Mesendoderm (in vitro differentiated cells): ENCODE results near the gene CARNS1.
"Not testable (repeated sequence)": the region's sequence is repeated elsewhere in the genome, so short reads cannot be mapped to it uniquely, and the experiment has no call there.

Experiments used
- DNase-seq: peaks from one replicate; pipeline ENCODE4 v3.0.0; 2013
- H2AK5ac ChIP-seq: 2 replicates; pipeline ENCODE4 v1.6.1; 2013; ENCODE audit warnings: low read length, inconsistent platforms
- H2BK120ac ChIP-seq: 2 replicates; pipeline ENCODE4 v1.6.1; 2013; ENCODE audit warnings: low read depth, mild to moderate bottlenecking, low read length, moderate library complexity, mixed read lengths
- H2BK15ac ChIP-seq: replicated peaks from 2 replicates; pipeline ENCODE4 v1.6.1; 2013; ENCODE audit warnings: low read depth, mild to moderate bottlenecking, moderate library complexity
- H2BK5ac ChIP-seq: 2 replicates; pipeline ENCODE4 v1.6.1; 2013; ENCODE audit warnings: low read length, inconsistent platforms
- H3K18ac ChIP-seq: 2 replicates; pipeline ENCODE4 v1.6.1; 2013; ENCODE audit warnings: mild to moderate bottlenecking, low read length, mixed read lengths
- H3K23ac ChIP-seq: one replicate; pipeline ENCODE4 v1.6.1; 2013; ENCODE audit warnings: low read length
- H3K27ac ChIP-seq: 2 replicates; pipeline ENCODE4 v1.5.1; 2013; ENCODE audit warnings: low read depth, mild to moderate bottlenecking, inconsistent platforms, low read length, moderate library complexity
- H3K27me3 ChIP-seq: 2 replicates; pipeline ENCODE4 v1.6.1; 2013; ENCODE audit warnings: low read length, control low read depth, mild to moderate bottlenecking, inconsistent platforms; ENCODE audit not compliant: insufficient read depth, poor library complexity
- H3K36me3 ChIP-seq: 2 replicates; pipeline ENCODE4 v1.6.1; 2013; ENCODE audit warnings: low read length, inconsistent platforms; ENCODE audit not compliant: control insufficient read depth, insufficient read depth
- H3K4ac ChIP-seq: one replicate; pipeline ENCODE4 v1.6.1; 2013; ENCODE audit warnings: low read depth, mild to moderate bottlenecking, low read length, moderate library complexity
- H3K4me1 ChIP-seq: 2 replicates; pipeline ENCODE4 v1.6.1; 2013; ENCODE audit warnings: low read depth, low read length, inconsistent platforms; ENCODE audit not compliant: control insufficient read depth
- H3K4me2 ChIP-seq: 2 replicates; pipeline ENCODE4 v1.6.1; 2013; ENCODE audit warnings: low read length
- H3K4me3 ChIP-seq: 2 replicates; pipeline ENCODE4 v1.5.1; 2013; ENCODE audit warnings: mild to moderate bottlenecking, low read length
- H3K56ac ChIP-seq: one replicate; pipeline ENCODE4 v1.6.1; 2013; ENCODE audit warnings: low read length
- H3K79me1 ChIP-seq: 2 replicates; pipeline ENCODE4 v1.6.1; 2013; ENCODE audit warnings: low read length, inconsistent platforms
- H3K79me2 ChIP-seq: 2 replicates; pipeline ENCODE4 v1.6.1; 2013; ENCODE audit warnings: mild to moderate bottlenecking, low read length; ENCODE audit not compliant: control insufficient read depth, insufficient read depth
- H3K9ac ChIP-seq: 2 replicates; pipeline ENCODE4 v1.6.1; 2013; ENCODE audit warnings: low read length, inconsistent platforms
- H4K5ac ChIP-seq: one replicate; pipeline ENCODE4 v1.6.1; 2013; ENCODE audit warnings: low read length
- H4K8ac ChIP-seq: one replicate; pipeline ENCODE4 v1.6.1; 2013; ENCODE audit warnings: low read depth, mild to moderate bottlenecking, control low read depth, low read length, moderate library complexity
- WGBS: extraction: QIAGEN DNeasy Blood & Tissue Kit; methylation state at CpG from one replicate; pipeline ENCODE4 v1.1.7; 2013; ENCODE audit warnings: low lambda C conversion rate, missing lambda C conversion rate; ENCODE audit not compliant: insufficient coverage; ENCODE audit errors: extremely low coverage; 5-methylcytosine and 5-hydroxymethylcytosine counted together

The CARNS1 gene

DNA sequence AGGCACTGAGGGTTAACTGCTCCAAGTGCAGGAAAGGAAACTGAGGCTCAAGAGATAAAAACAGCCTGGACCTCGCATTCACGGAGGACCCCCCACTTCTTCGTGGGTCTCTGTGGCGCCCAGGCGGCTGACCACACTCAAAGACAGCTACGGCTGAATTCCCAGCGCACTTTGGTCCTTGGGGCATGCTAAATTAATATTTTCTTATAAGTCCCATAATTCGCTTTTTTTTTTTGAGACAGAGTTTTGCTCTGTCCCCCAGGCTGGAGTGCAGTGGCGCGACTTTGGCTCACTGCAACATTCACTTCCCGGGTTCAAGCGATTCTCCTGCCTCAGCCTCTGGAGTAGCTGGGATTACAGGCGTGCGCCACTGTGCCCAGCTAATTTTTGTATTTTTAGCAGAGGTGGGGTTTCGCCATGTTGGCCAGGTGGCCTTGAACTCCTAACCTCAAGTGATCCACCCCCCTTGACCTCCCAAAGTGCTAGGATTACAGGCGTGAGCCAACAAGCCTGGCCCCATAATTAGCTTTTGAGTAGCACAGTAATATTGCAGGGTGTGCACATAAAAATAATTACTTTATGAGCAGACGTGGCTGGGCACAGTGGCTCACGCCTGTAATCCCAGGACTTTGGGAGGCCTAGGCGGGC lies 13.2 kb upstream of the CARNS1 start:
- H3K36me3 ChIP-seq, H2BK120ac ChIP-seq, H3K23ac ChIP-seq, H2BK15ac ChIP-seq, H3K4me3 ChIP-seq, H4K8ac ChIP-seq, DNase-seq, H3K4me1 ChIP-seq, H4K5ac ChIP-seq, H3K4ac ChIP-seq, H3K27me3 ChIP-seq, H2AK5ac ChIP-seq: not testable (repeated sequence)
- peak overlapping the region; percentile 71 for H3K9ac ChIP-seq
- no CpG with 5 or more reads among the region's 19 CpGs for WGBS
- peak overlapping the region; percentile 43 for H3K4me2 ChIP-seq
- H3K79me2 ChIP-seq = peaks cover 17% of the 10 kb centered on the region
- H3K56ac ChIP-seq = peak overlapping the region; percentile 93
- H3K18ac ChIP-seq = peak overlapping the region; percentile 65
- H3K27ac ChIP-seq = peak overlapping the region; percentile 56
- peaks cover 14% of the 10 kb centered on the region for H3K79me1 ChIP-seq
- peak overlapping the region; percentile 78 for H2BK5ac ChIP-seq

DNA sequence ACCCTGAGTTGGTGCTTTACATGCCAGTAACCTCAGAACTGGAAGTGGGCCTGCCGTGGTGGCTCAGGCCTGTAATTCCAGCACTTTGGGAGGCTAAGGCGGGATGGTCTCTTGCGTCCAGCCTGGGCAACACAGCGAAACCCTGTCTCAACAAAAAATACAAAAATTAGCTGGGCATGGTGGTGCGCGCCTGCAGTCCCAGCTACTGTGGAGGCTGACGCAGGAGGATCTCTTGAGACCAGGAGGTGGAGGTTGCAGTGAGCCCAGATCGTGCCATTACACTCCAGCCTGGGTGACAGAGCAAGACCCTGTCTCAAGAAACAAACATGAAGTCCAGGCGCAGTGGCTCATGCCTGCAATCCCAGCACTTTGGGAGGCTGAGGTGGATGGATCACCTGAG lies 12.4 kb upstream of the CARNS1 start:
- H2BK5ac ChIP-seq, H2AK5ac ChIP-seq, H4K5ac ChIP-seq, H3K27me3 ChIP-seq, H3K4ac ChIP-seq, H3K9ac ChIP-seq, H2BK15ac ChIP-seq, H3K4me1 ChIP-seq, H3K4me3 ChIP-seq, H3K27ac ChIP-seq, DNase-seq, H3K18ac ChIP-seq, H3K4me2 ChIP-seq, H3K36me3 ChIP-seq, H4K8ac ChIP-seq, H3K23ac ChIP-seq, H2BK120ac ChIP-seq: not testable (repeated sequence)
- Histone ChIP-seq H3K79me2 (peaks cover 17% of the 10 kb centered on the region), H3K79me1 (peaks cover 14% of the 10 kb centered on the region), H3K56ac (peak overlapping the region; percentile 15)
- WGBS = no CpG with 5 or more reads among the region's 9 CpGs

DNA sequence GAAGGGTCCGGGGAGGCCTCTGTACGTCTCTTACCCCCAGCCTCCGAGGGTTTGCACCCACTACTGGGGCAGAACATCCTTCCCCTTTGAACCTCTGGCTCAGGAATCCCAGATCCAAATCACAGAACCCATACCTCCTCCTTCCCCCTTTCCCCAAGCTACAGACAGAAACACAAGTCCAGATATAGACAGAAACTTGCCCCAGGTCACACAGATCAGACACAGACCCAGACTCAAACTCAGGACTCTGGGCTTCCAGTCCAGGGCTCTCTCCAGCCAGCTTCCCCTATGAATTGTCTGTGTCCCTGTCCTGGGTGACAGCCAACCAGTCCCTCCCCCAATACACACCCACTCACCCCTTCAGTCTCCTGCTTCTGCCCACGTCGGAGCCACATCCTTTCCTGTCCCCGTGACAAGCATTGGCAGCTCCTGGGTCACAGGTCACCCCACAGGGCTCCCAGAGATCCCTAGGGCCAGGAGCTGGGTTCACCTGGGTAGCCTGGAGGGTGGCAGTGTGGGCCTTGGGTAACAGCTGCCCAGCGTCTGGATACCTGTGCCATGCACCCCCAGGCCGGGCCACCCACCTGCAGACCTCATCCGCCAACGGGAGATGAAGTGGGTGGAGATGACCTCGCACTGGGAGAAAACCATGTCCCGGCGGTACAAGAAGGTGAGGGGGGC lies 10.8 kb upstream of the CARNS1 start:
- no peak overlapping the region for H4K5ac ChIP-seq
- H3K79me1 ChIP-seq = peaks cover 9% of the 10 kb centered on the region
- H2BK5ac ChIP-seq = no peak overlapping the region
- no peak for DNase-seq
- no peak overlapping the region for H2AK5ac ChIP-seq
- no peaks in the 10 kb centered on the region for H3K36me3 ChIP-seq
- H2BK15ac ChIP-seq = no peak overlapping the region
- no peak overlapping the region for H3K4me3 ChIP-seq
- H4K8ac ChIP-seq = no peak overlapping the region
- H3K18ac ChIP-seq = no peak overlapping the region
- H3K56ac ChIP-seq = no peak overlapping the region
- no peaks in the 10 kb centered on the region for H3K27me3 ChIP-seq
- no peak overlapping the region for H3K4ac ChIP-seq
- no peak overlapping the region for H3K23ac ChIP-seq
- no peak overlapping the region for H2BK120ac ChIP-seq
- WGBS = no CpG with 5 or more reads among the region's 13 CpGs
- peaks cover 14% of the 10 kb centered on the region for H3K79me2 ChIP-seq
- no peak overlapping the region for H3K4me2 ChIP-seq
- H3K9ac ChIP-seq = no peak overlapping the region
- peaks cover 4% of the 10 kb centered on the region for H3K4me1 ChIP-seq
- no peak overlapping the region for H3K27ac ChIP-seq

DNA sequence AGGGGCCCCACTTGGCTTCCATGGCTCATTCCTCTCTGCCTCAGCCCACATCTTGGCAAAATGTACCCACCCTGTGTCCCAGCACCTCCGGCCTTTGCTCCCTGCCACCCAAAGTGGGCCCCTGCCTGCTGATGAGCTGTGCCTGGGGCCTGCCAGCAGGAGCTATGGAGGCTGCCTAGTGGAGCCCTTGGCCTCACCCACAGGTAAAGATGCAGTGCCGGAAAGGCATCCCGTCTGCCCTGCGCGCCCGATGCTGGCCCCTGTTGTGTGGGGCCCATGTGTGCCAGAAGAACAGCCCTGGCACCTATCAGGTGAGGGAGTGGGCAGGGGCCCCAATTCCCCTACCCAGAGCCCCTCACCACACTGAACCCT lies 10.3 kb upstream of the CARNS1 start:
- Histone ChIP-seq H2BK120ac (no peak overlapping the region), H3K27me3 (no peaks in the 10 kb centered on the region), H3K56ac (no peak overlapping the region), H3K23ac (no peak overlapping the region), H3K4ac (no peak overlapping the region), H4K8ac (no peak overlapping the region), H2AK5ac (no peak overlapping the region), H3K4me3 (no peak overlapping the region), H4K5ac (no peak overlapping the region), H3K36me3 (no peaks in the 10 kb centered on the region), H2BK15ac (no peak overlapping the region), H3K27ac (no peak overlapping the region), H3K79me2 (peaks cover 12% of the 10 kb centered on the region), H3K4me2 (no peak overlapping the region), H3K79me1 (peaks cover 8% of the 10 kb centered on the region), H3K4me1 (peaks cover 4% of the 10 kb centered on the region), H2BK5ac (no peak overlapping the region), H3K9ac (no peak overlapping the region), H3K18ac (no peak overlapping the region)
- WGBS = no CpG with 5 or more reads among the region's 6 CpGs
- no peak for DNase-seq

GRCh38 chr11:67405688-67406339 lies 9.7 kb upstream of the CARNS1 start:
- Histone ChIP-seq H2BK5ac (no peak overlapping the region), H2BK15ac (no peak overlapping the region), H3K23ac (no peak overlapping the region), H3K4ac (no peak overlapping the region), H3K27ac (no peak overlapping the region), H3K79me2 (peaks cover 6% of the 10 kb centered on the region), H3K18ac (no peak overlapping the region), H2BK120ac (no peak overlapping the region), H3K4me1 (peaks cover under 1% of the 10 kb centered on the region), H3K56ac (no peak overlapping the region), H3K4me2 (no peak overlapping the region), H4K5ac (no peak overlapping the region), H3K9ac (no peak overlapping the region), H3K79me1 (peaks cover 2% of the 10 kb centered on the region), H3K36me3 (no peaks in the 10 kb centered on the region), H3K27me3 (no peaks in the 10 kb centered on the region), H4K8ac (no peak overlapping the region), H3K4me3 (no peak overlapping the region), H2AK5ac (no peak overlapping the region)
- no CpG with 5 or more reads among the region's 9 CpGs for WGBS
- DNase-seq = no peak
